Transverse colon (tissue), 4 donors: ENCODE measurements around the gene DHTKD1.

ENCODE experiments used
- POLR2A ChIP-seq: fragments of 450-650 bp; IDR thresholded peaks from one replicate; pipeline ENCODE4 v1.6.1; 2016; ENCODE audit warnings: antibody characterized with exemption, mild to moderate bottlenecking, moderate library complexity
- POLR2AphosphoS5 ChIP-seq, 3 donors: sonication (generic); formaldehyde crosslinking; IDR thresholded peaks; one replicate each; pipeline ENCODE4 v1.6.1; 2016; ENCODE audit warnings: antibody characterized with exemption in 3 of 3
- TF ChIP-seq, protein P1 (sequence below), 5 experiments: fragments of 200-600 bp in 3 of 5; fragments of 450-650 bp in 2 of 5; sonication (generic) in 3 of 5; IDR thresholded peaks; 1 replicate in 2 of 5; 2 replicates in 3 of 5; pipeline ENCODE4 v1.5.1; 2016 to 2017; ENCODE audit warnings: antibody characterized with exemption in 5 of 5, inconsistent platforms in 3 of 5, mild to moderate bottlenecking in 2 of 5, moderate library complexity in 1 of 5

DNA sequence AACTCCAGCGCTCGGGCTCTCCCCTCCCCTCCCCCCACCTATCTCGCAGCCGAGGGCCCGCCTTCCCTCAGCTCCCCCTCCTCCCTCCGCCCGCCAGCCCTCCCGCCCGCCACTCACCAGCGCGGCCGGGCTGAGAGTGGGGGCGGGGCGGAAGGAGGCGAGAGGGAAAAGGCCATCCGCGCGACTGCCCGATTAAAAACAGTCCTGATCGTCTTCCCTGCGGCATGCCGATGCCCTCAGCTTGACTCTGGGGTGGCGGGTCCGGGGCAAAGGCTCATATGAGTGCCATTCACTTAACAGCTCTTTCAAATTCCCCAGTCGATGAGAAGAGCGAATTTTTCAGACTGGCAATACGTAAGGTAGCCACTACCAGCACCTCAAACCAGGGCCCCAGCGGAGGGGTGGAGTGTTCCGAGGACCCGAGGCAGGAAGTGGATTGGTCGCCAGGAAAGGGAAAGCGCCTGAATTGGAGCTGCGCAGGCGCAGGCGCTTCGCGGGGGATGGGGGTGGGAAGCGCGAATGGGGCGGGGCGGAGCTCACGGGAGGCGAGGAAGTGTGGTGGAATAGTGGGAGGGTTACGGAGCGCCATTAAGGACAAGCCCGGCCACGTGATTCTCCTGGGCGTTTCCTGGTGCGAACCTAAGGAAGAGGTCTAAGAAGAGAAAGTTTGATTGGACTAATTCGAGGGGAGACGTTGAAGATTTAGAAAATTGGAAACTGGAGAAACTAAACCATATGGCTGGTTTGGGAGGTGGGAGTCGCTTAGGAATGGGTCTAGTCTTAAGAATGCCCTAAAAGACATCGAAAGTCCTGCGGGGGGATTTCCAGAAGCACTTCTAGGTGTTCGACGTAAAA is 25.7 kb upstream of the DHTKD1 start, which contains the start of gene UPF2:
- TF ChIP-seq, protein P1, sequence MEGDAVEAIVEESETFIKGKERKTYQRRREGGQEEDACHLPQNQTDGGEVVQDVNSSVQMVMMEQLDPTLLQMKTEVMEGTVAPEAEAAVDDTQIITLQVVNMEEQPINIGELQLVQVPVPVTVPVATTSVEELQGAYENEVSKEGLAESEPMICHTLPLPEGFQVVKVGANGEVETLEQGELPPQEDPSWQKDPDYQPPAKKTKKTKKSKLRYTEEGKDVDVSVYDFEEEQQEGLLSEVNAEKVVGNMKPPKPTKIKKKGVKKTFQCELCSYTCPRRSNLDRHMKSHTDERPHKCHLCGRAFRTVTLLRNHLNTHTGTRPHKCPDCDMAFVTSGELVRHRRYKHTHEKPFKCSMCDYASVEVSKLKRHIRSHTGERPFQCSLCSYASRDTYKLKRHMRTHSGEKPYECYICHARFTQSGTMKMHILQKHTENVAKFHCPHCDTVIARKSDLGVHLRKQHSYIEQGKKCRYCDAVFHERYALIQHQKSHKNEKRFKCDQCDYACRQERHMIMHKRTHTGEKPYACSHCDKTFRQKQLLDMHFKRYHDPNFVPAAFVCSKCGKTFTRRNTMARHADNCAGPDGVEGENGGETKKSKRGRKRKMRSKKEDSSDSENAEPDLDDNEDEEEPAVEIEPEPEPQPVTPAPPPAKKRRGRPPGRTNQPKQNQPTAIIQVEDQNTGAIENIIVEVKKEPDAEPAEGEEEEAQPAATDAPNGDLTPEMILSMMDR (IDR thresholded peaks at IDR 0.05): peak in 2 of 5 experiments; percentile 31 to 46
- TF ChIP-seq POLR2AphosphoS5 (IDR thresholded peaks at IDR 0.05): peak; percentile 14 to 58 (median 37)
- no peak for TF ChIP-seq POLR2A
